GM18861 (cell line): ENCODE results near the gene STEAP2.

Experiments used
- ATAC-seq: cut with Tn5 transposase; IDR thresholded peaks from one replicate; pipeline ENCODE4 v1.9.1; 2021; ENCODE audit not compliant: unreplicated experiment

The STEAP2 gene

DNA sequence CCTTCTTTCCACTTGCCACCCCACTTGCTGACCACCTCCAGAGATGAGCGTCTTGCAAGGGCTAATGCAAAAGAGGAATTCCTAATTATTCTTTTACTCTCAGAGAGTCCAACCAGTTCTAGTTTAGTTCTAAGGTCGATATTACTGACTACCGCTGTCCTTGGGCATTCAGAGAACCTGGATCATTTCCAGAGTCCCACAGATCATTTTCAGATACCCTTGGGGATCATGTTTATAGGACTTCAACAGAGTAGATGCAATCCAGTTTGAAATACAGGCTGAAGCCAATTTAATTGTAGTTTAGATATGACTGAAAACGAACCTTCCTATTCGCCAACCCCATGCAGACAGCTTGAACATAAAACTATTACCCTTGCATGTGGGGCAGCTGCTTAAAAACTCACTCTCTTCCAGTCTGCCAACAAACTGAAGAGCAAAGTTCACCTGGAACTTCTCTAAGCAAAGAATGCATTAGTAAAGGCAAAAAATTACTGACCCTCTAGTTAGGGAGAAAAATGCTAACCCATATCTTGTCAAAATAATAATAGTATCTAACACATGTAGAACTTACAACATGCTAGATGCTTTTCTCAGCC is 55.8 kb downstream of the STEAP2 start:
- no peak for ATAC-seq

DNA sequence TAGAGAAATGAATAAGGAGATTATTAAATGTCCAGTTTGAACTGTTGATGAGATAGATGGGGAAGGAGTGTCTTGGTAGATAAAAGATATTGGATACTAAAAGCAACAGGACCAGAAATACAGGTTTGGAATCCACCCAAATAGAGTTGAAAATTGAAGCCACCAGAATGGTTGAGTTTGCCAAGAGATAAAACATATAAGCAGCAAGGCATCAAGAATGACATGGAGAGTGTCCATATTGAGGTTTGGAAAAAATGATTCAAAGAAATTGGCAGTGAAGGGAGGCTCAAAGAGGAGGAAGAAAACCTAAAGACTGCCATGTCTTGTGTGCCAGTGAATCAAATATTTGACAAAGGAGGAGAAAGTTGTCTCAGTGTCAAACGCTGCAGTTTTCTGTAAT is 57.6 kb downstream of the STEAP2 start:
- ATAC-seq: no peak

- no peak for ATAC-seq
Measured at GRCh38 chr7:90270431-90271178, 59.1 kb downstream of the STEAP2 start.

GRCh38 chr7:90271753-90272152 is 60.2 kb downstream of the STEAP2 start:
- no peak for ATAC-seq

DNA sequence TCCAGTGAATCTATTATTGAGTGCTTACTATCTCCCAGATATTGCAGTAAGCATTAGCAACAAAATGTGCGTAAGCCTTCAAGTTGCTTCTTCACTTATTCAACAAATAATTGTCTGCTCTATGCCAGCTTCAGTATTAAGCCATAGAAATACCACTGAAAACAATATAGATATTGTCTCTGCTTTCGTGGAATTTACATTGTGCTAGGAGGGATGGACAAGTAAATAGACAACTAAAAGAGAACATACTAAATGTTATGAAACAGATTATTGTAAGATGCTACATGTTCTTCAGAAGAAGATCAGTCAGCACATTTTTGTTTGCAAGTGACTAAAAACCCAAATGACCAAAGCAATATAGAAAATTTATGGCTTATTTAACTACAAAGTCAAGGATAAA is 60.7 kb downstream of the STEAP2 start:
- no peak for ATAC-seq

DNA sequence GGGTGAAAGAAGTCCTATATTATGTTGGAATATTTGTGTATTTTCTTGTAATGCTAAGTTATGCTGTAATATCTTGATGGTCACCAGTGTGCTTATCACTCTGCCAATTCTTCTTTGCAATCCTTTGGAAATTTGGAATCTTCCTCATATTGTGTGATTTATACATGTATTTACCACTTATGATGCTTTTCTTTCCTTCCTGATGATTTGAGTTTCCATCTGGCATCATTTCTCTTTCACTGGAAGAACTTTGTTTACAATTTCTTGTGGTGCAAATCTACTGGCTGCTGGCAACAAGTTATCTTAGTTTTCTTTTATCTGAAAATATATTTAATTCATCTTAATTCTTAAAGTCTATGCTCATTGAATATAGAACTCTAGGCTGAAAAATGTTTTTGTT is 62.6 kb downstream of the STEAP2 start:
- no peak for ATAC-seq

DNA sequence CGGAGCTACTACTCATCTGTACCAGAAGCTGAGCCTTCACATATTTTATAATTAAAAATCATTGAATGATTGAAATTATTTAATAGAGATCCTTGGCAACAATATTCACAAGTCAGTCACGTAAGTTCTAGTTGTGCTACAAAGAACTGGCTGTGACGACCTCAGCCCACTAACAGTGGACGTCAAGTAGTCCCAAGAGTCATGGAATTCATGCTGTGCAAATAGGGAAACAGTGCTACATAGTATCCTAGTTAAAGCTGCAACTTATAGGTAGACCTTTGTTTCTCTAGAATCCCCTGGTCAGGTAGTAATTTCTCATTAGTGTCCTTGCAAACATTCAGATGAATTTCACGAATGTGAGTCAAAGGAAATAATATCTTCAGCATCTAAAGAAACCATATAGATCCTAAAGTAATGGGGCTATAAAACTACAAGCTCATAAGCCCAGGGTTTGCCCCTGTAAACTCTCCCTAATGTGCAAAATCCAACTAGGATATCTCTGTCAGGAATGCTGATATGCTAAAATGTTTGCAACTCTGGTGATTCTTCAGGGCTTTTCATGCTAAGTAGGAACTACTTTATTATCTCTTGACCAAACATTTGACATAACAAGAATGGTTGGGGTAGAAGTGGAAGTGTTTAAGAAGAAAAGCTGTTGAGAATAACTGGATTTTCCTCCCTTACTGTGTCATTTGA is 64.6 kb downstream of the STEAP2 start:
- ATAC-seq: no peak
